Measurements from ENCODE around the gene COMMD9. TPM values are rescaled to one million over a fixed set of nuclear protein-coding genes. Genes with fewer than 3 reads are reported as not detected.

The COMMD9 gene
- total RNA-seq, 1 donor from 2014 or later, result 61.0 TPM

Other genes with a start within 250 kb of the COMMD9 start
- 1.0 and 1.7 TPM in 2 replicates for gene PRR5L, start 6.9 kb upstream of the COMMD9 start, total RNA-seq
- gene TRAF6, start 220.8 kb upstream of the COMMD9 start, total RNA-seq, result 16.9 and 19.3 TPM in 2 replicates

Measured in activated B cell treated with CpG ODN at 0.5 μM for 24 hours (primary cell).